HepG2 (cell line): ENCODE measurements around the gene HEATR1. TPM values are rescaled to one million over a fixed set of nuclear protein-coding genes. Genes with fewer than 3 reads are reported as not detected.
A peak's percentile ranks its signal among the peaks of the same experiment; 100 is the strongest.

ENCODE experiments used
- CREB1 ChIP-seq, 2 experiments: fragments of 450-650 bp in 1 of 2; IDR thresholded peaks; 2 replicates each; pipeline ENCODE4 v1.6.1; 2016 to 2017; ENCODE audit warnings: control low read depth in 1 of 2, mild to moderate bottlenecking in 1 of 2, missing compliant biosample characterization in 1 of 2, missing genetic modification characterization in 1 of 2
- IKZF1 ChIP-seq: fragments of 450-650 bp; IDR thresholded peaks from 2 replicates; pipeline ENCODE4 v1.7.1; 2016
- NFE2L1 ChIP-seq: sonication (generic); formaldehyde crosslinking; IDR thresholded peaks from 2 replicates; pipeline ENCODE4 v1.4.0; 2020; ENCODE audit warnings: missing genetic modification reagents, mild to moderate bottlenecking, borderline replicate concordance
- NFIC ChIP-seq: IDR thresholded peaks from 2 replicates; pipeline ENCODE4 v1.6.1; 2012; ENCODE audit warnings: mild to moderate bottlenecking, low read length, inconsistent platforms
- NONO ChIP-seq, 2 experiments: fragments of 450-650 bp in 1 of 2; sonication (generic) in 1 of 2; formaldehyde crosslinking in 1 of 2; IDR thresholded peaks in 1 of 2; conservative IDR thresholded peaks in 1 of 2; 2 replicates each; pipeline versions ENCODE4 v1.6.1 to v1.8.0; 2017 to 2022; ENCODE audit warnings: mild to moderate bottlenecking in 1 of 2, missing genetic modification reagents in 1 of 2, moderate library complexity in 1 of 2
- RARG ChIP-seq: sonication (generic); formaldehyde crosslinking; IDR thresholded peaks from 2 replicates; pipeline ENCODE4 v1.4.0; 2020; ENCODE audit warnings: low read depth, mild to moderate bottlenecking, missing genetic modification reagents
- XBP1 ChIP-seq: sonication (generic); formaldehyde crosslinking; IDR thresholded peaks from 2 replicates; pipeline ENCODE4 v1.5.0; 2020; ENCODE audit warnings: missing genetic modification reagents
- XRCC5 ChIP-seq: fragments of 200-400 bp; formaldehyde crosslinking; optimal IDR thresholded peaks from 2 replicates; pipeline ENCODE3; 2017; ENCODE audit warnings: mild to moderate bottlenecking, low read length
- ZNF432 ChIP-seq: sonication (generic); formaldehyde crosslinking; IDR thresholded peaks from 2 replicates; pipeline ENCODE4 v1.5.0; 2020; ENCODE audit warnings: missing genetic modification reagents, mild to moderate bottlenecking, borderline replicate concordance
- ZNF841 ChIP-seq: sonication (generic); formaldehyde crosslinking; IDR thresholded peaks from 2 replicates; pipeline ENCODE4 v1.8.1; 2023; ENCODE audit warnings: missing genetic modification reagents, borderline replicate concordance
- polyA plus RNA-seq, 8 experiments: library from polyadenylated mRNA; depleted of rRNA in 3 of 8; stranded (reverse) in 7 of 8; unstranded in 1 of 8; fragments of >200 nt; fragmentation: Illumina TruSeq in 4 of 8; extraction: Trizol in 4 of 8; gene quantifications; 2 replicates each; pipeline versions ENCODE4 v1.2.1 to v1.2.3, GENCODE V29; 2011 to 2016; ENCODE audit warnings: low read depth in 4 of 8, missing spikeins in 1 of 8, mixed read lengths in 1 of 8; ENCODE audit not compliant: insufficient read depth in 1 of 8
- total RNA-seq, 5 experiments: library from RNA; depleted of rRNA; stranded (reverse); fragments of >200 nt; fragmentation: Illumina TruSeq; extraction: Trizol; gene quantifications; 2 replicates each; pipeline ENCODE4 v1.2.3, GENCODE V29; 2016; ENCODE audit warnings: low read depth in 1 of 5
- TF ChIP-seq, protein P1 (sequence below): sonication (generic); formaldehyde crosslinking; IDR thresholded peaks from 2 replicates; pipeline ENCODE4 v1.4.0; 2020; ENCODE audit warnings: missing genetic modification reagents
- TF ChIP-seq, protein P2 (sequence below): sonication (generic); formaldehyde crosslinking; IDR thresholded peaks from 2 replicates; pipeline ENCODE4 v1.5.0; 2020; ENCODE audit warnings: missing genetic modification reagents

HEATR1 gene
- total and polyA plus RNA-seq, 2 of the 13 experiments (the other 11 are each of a cell fraction or from before 2014, with no cell fraction given): 10.2 to 45.8 TPM

DNA sequence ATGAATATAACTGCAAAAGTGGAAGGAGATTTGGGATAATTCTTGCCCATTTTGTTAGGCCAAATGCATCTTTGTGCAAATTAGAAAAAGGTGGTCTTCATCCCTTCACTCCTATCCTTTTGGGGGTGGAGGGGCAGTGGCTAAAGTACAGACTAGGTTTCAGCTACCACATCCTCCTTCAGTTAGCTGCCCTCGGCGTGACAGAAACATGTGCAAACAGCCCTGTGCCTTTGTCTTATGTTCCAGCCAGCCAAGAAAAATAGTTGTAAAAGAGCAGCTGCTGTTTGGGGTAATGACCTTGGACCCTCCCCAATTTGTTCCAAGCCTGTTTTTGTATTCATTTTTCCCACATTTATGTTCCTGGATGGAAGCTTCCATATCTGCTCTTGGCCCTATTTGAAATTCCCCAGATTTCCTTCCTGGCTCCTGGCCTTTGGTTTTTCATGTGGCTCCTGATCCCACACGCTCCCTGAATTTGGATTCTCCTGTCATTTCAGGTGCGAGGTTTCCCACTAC, 88.8 kb downstream of the HEATR1 start (continued):
- TF ChIP-seq CREB1 (IDR thresholded peaks at IDR 0.05) (no peak), CREB1 (CRISPR knock-in tag; IDR thresholded peaks at IDR 0.05) (no peak; the same call in 1 of the 2 replicates), XBP1 (CRISPR knock-in tag) (no peak), ZNF841 (CRISPR knock-in tag) (no peak), RARG (CRISPR knock-in tag) (no peak), NFE2L1 (no peak), XRCC5 (no peak), IKZF1 (no peak), NONO (IDR thresholded peaks at IDR 0.05) (no peak), NONO (CRISPR knock-in tag; conservative IDR thresholded peaks at IDR 0.05) (no peak), ZNF432 (CRISPR knock-in tag) (no peak), NFIC (0 out of 2 replicates have a peak, but pooled peaks have one; percentile 56)
- TF ChIP-seq, protein P1, sequence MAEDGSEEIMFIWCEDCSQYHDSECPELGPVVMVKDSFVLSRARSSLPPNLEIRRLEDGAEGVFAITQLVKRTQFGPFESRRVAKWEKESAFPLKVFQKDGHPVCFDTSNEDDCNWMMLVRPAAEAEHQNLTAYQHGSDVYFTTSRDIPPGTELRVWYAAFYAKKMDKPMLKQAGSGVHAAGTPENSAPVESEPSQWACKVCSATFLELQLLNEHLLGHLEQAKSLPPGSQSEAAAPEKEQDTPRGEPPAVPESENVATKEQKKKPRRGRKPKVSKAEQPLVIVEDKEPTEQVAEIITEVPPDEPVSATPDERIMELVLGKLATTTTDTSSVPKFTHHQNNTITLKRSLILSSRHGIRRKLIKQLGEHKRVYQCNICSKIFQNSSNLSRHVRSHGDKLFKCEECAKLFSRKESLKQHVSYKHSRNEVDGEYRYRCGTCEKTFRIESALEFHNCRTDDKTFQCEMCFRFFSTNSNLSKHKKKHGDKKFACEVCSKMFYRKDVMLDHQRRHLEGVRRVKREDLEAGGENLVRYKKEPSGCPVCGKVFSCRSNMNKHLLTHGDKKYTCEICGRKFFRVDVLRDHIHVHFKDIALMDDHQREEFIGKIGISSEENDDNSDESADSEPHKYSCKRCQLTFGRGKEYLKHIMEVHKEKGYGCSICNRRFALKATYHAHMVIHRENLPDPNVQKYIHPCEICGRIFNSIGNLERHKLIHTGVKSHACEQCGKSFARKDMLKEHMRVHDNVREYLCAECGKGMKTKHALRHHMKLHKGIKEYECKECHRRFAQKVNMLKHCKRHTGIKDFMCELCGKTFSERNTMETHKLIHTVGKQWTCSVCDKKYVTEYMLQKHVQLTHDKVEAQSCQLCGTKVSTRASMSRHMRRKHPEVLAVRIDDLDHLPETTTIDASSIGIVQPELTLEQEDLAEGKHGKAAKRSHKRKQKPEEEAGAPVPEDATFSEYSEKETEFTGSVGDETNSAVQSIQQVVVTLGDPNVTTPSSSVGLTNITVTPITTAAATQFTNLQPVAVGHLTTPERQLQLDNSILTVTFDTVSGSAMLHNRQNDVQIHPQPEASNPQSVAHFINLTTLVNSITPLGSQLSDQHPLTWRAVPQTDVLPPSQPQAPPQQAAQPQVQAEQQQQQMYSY: peak; percentile 83; the same call in 1 of the 2 replicates
- TF ChIP-seq, protein P2, sequence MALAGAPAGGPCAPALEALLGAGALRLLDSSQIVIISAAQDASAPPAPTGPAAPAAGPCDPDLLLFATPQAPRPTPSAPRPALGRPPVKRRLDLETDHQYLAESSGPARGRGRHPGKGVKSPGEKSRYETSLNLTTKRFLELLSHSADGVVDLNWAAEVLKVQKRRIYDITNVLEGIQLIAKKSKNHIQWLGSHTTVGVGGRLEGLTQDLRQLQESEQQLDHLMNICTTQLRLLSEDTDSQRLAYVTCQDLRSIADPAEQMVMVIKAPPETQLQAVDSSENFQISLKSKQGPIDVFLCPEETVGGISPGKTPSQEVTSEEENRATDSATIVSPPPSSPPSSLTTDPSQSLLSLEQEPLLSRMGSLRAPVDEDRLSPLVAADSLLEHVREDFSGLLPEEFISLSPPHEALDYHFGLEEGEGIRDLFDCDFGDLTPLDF (CRISPR knock-in tag): no peak
